Body of pancreas (tissue), 4 donors: Measurements from ENCODE around the gene SPATA16.
"Not testable (repeated sequence)": the region's sequence is repeated elsewhere in the genome, so short reads cannot be mapped to it uniquely, and the experiment has no call there.

Source experiments
- POLR2A ChIP-seq, 3 donors: fragments of 450-650 bp; IDR thresholded peaks; one replicate each; pipeline ENCODE4 v1.6.1; 2016; ENCODE audit warnings: antibody characterized with exemption in 3 of 3, mild to moderate bottlenecking in 2 of 3
- TF ChIP-seq, protein P1 (sequence below), 7 experiments: fragments of 450-650 bp in 4 of 7; fragments of 200-600 bp in 3 of 7; sonication (generic) in 3 of 7; IDR thresholded peaks; one replicate each; pipeline ENCODE4 v1.5.1; 2016 to 2019; ENCODE audit warnings: antibody characterized with exemption in 7 of 7

- not testable (repeated sequence) for TF ChIP-seq POLR2A (IDR thresholded peaks at IDR 0.05)
- TF ChIP-seq, protein P1, sequence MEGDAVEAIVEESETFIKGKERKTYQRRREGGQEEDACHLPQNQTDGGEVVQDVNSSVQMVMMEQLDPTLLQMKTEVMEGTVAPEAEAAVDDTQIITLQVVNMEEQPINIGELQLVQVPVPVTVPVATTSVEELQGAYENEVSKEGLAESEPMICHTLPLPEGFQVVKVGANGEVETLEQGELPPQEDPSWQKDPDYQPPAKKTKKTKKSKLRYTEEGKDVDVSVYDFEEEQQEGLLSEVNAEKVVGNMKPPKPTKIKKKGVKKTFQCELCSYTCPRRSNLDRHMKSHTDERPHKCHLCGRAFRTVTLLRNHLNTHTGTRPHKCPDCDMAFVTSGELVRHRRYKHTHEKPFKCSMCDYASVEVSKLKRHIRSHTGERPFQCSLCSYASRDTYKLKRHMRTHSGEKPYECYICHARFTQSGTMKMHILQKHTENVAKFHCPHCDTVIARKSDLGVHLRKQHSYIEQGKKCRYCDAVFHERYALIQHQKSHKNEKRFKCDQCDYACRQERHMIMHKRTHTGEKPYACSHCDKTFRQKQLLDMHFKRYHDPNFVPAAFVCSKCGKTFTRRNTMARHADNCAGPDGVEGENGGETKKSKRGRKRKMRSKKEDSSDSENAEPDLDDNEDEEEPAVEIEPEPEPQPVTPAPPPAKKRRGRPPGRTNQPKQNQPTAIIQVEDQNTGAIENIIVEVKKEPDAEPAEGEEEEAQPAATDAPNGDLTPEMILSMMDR (IDR thresholded peaks at IDR 0.05) = not testable (repeated sequence)
These were observed 42.0 kb upstream of the SPATA16 start for GRCh38 chr3:173183022-173183421.
